ENCODE results near the gene EGR2. TPM values are rescaled to one million over a fixed set of nuclear protein-coding genes. Genes with fewer than 3 reads are reported as not detected.

The EGR2 gene
- total RNA-seq, 1 experiment from 2014 or later: 2.3 TPM

DNA sequence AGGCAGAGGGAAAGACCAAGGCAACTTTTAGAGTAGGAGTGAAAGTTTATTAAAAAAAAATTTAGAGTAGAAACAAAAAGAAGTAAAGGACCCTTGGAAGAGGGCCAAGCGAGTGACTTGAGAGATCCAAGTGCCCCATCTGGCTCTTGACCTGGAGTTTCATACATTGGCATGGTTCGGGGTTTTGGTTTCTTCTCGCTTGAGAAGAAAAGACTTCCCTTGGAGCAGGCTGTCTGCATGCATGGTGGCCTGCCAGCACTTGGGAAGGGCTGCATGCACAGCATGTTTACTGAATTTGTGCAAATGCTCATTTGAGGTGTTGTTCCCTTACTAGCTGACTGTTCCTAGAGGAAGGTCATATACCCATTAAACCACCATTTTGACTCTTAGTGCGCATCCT lies 20.4 kb downstream of the EGR2 start:
- Histone ChIP-seq H3K4me2 (ENCODE audit: low read length) (no peak overlapping the region), H3K36me3 (ENCODE audit: control insufficient read depth in 1 of 2, insufficient read depth in 2 of 2, low read length in 2 of 2) (no peaks in the 10 kb centered on the region), H2AFZ (ENCODE audit: low read depth, low read length, poor library complexity, severe bottlenecking) (no peak overlapping the region), H3K27ac (ENCODE audit: low read depth, low read length) (no peak overlapping the region), H3K79me2 (ENCODE audit: insufficient read depth, low read length) (no peaks in the 10 kb centered on the region), H3K9ac (ENCODE audit: low read length) (no peak overlapping the region), H3K4me3 (replicated peaks in 1 of 2; ENCODE audit: low read depth in 1 of 2, low read length in 2 of 2) (no peak overlapping the region), H3K9me2 (ENCODE audit: insufficient read depth) (no peaks in the 10 kb centered on the region), H3K27me3 (ENCODE audit: insufficient read depth, low read length) (peaks cover 34% of the 10 kb centered on the region), H3K9me3 (ENCODE audit: control insufficient read depth in 1 of 2, insufficient read depth in 1 of 2, low read depth in 1 of 2, low read length in 2 of 2) (no peaks in the 10 kb centered on the region), H3K4me1 (ENCODE audit: control insufficient read depth in 1 of 2, insufficient read depth in 2 of 2, low read length in 2 of 2) (no peaks in the 10 kb centered on the region), H4K20me1 (ENCODE audit: insufficient read depth) (no peaks in the 10 kb centered on the region)
- no peak for ATAC-seq
- no TSS peak for BruUV-seq (replicated peaks)
- DNase-seq (ENCODE audit: low read depth, low spot score): no peak
- ChIA-PET RAD21 (ENCODE audit: low non-redundant PET in 1 of 2, low total read pairs in 2 of 2, uncharacterized antibody in 2 of 2, unreplicated experiment in 2 of 2) (no interaction called here), CTCF (no interaction called here), POLR2A (no interaction called here)
- TF ChIP-seq JUND (IDR thresholded peaks at IDR 0.05) (no peak), SIN3A (IDR thresholded peaks at IDR 0.05; ENCODE audit: low read depth) (no peak), SP1 (IDR thresholded peaks at IDR 0.05; ENCODE audit: low read depth) (no peak), EGR1 (IDR thresholded peaks at IDR 0.05; ENCODE audit: low read depth) (no peak), CEBPB (IDR thresholded peaks at IDR 0.05; ENCODE audit: low read depth) (no peak), EZH2 (IDR thresholded peaks at IDR 0.05) (no peak), RAD21 (IDR thresholded peaks at IDR 0.05; ENCODE audit: low read depth) (no peak), EZH2phosphoT487 (IDR thresholded peaks at IDR 0.05; ENCODE audit: borderline replicate concordance) (no peak)
- TF ChIP-seq, protein P1, sequence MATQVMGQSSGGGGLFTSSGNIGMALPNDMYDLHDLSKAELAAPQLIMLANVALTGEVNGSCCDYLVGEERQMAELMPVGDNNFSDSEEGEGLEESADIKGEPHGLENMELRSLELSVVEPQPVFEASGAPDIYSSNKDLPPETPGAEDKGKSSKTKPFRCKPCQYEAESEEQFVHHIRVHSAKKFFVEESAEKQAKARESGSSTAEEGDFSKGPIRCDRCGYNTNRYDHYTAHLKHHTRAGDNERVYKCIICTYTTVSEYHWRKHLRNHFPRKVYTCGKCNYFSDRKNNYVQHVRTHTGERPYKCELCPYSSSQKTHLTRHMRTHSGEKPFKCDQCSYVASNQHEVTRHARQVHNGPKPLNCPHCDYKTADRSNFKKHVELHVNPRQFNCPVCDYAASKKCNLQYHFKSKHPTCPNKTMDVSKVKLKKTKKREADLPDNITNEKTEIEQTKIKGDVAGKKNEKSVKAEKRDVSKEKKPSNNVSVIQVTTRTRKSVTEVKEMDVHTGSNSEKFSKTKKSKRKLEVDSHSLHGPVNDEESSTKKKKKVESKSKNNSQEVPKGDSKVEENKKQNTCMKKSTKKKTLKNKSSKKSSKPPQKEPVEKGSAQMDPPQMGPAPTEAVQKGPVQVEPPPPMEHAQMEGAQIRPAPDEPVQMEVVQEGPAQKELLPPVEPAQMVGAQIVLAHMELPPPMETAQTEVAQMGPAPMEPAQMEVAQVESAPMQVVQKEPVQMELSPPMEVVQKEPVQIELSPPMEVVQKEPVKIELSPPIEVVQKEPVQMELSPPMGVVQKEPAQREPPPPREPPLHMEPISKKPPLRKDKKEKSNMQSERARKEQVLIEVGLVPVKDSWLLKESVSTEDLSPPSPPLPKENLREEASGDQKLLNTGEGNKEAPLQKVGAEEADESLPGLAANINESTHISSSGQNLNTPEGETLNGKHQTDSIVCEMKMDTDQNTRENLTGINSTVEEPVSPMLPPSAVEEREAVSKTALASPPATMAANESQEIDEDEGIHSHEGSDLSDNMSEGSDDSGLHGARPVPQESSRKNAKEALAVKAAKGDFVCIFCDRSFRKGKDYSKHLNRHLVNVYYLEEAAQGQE (IDR thresholded peaks at IDR 0.05; ENCODE audit: low read depth): no peak
- intact Hi-C loops (cut with micrococcal nuclease): no loop called here

- POLR2A ChIA-PET: no interaction called here
- H3K4me3 ChIP-seq (replicated peaks in 1 of 2; ENCODE audit: low read depth in 1 of 2, low read length in 2 of 2): no peak overlapping the region
- H3K36me3 ChIP-seq (ENCODE audit: control insufficient read depth in 1 of 2, insufficient read depth in 2 of 2, low read length in 2 of 2): no peaks in the 10 kb centered on the region
- no peak overlapping the region for H3K27ac ChIP-seq (ENCODE audit: low read depth, low read length)
- H3K9me3 ChIP-seq (ENCODE audit: control insufficient read depth in 1 of 2, insufficient read depth in 1 of 2, low read depth in 1 of 2, low read length in 2 of 2): no peaks in the 10 kb centered on the region
- intact Hi-C loops (cut with micrococcal nuclease): no loop called here
- H3K79me2 ChIP-seq (ENCODE audit: insufficient read depth, low read length): no peaks in the 10 kb centered on the region
- no peaks in the 10 kb centered on the region for H3K4me1 ChIP-seq (ENCODE audit: control insufficient read depth in 1 of 2, insufficient read depth in 2 of 2, low read length in 2 of 2)
- ATAC-seq (no peak), DNase-seq (ENCODE audit: low read depth, low spot score) (no peak)
- CTCF ChIA-PET: no interaction called here
- RAD21 ChIA-PET (ENCODE audit: low non-redundant PET in 1 of 2, low total read pairs in 2 of 2, uncharacterized antibody in 2 of 2, unreplicated experiment in 2 of 2): no interaction called here
- no peak overlapping the region for H3K4me2 ChIP-seq (ENCODE audit: low read length)
- no peak overlapping the region for H2AFZ ChIP-seq (ENCODE audit: low read depth, low read length, poor library complexity, severe bottlenecking)
- H3K27me3 ChIP-seq (ENCODE audit: insufficient read depth, low read length): peaks cover 34% of the 10 kb centered on the region
- no peaks in the 10 kb centered on the region for H3K9me2 ChIP-seq (ENCODE audit: insufficient read depth)
- TF ChIP-seq CTCF (IDR thresholded peaks at IDR 0.05 in 2 of 3, conservative IDR thresholded peaks at IDR 0.05 in 1 of 3; ENCODE audit: borderline replicate concordance in 1 of 3, insufficient read depth in 1 of 3, low read depth in 2 of 3, low read length in 2 of 3) (no peak), ATF3 (IDR thresholded peaks at IDR 0.05) (no peak), RAD21 (IDR thresholded peaks at IDR 0.05; ENCODE audit: low read depth) (no peak), CEBPB (IDR thresholded peaks at IDR 0.05; ENCODE audit: low read depth) (no peak)
- H4K20me1 ChIP-seq (ENCODE audit: insufficient read depth): no peaks in the 10 kb centered on the region
- H3K9ac ChIP-seq (ENCODE audit: low read length): no peak overlapping the region
- BruUV-seq (replicated peaks): no TSS peak
Measured at GRCh38 chr10:62795100-62795499, 21.1 kb downstream of the EGR2 start.

Measured in HCT116 (cell line).